Colonic mucosa (tissue), 4 donors: ENCODE data around the gene UCN2. TPM values are rescaled to one million over a fixed set of nuclear protein-coding genes. Genes with fewer than 3 reads are reported as not detected.

Experiments
- DNase-seq: peaks from one replicate; pipeline ENCODE4 v3.0.0-alpha.2; 2020
- H3K27ac ChIP-seq: fragments of 200-600 bp; one replicate; pipeline ENCODE4 v1.8.0; 2021
- H3K27me3 ChIP-seq: fragments of 200-600 bp; one replicate; pipeline ENCODE4 v1.8.0; 2021
- H3K36me3 ChIP-seq: fragments of 200-600 bp; one replicate; pipeline ENCODE4 v1.8.0; 2021
- H3K4me1 ChIP-seq: fragments of 200-600 bp; one replicate; pipeline ENCODE4 v1.8.0; 2021; ENCODE audit warnings: mild to moderate bottlenecking
- H3K4me3 ChIP-seq: fragments of 200-600 bp; one replicate; pipeline ENCODE4 v1.8.0; 2021
- H3K9ac ChIP-seq, 2 donors: one replicate each; pipeline ENCODE4 v1.7.0; 2013; ENCODE audit warnings: control low read depth in 2 of 2, low read depth in 2 of 2, low read length in 2 of 2
- H3K9me3 ChIP-seq: fragments of 200-600 bp; one replicate; pipeline ENCODE4 v1.8.0; 2021
- intact Hi-C: fragments of 100-400 bp; cut with DNase I; formaldehyde crosslinking; loops from one replicate; pipeline ENCODE4 v1.14.1; 2022
- total RNA-seq, 2 donors: library from RNA; stranded (reverse); fragmentation: NEBNext Ultra II Directional in 1 of 2; extraction: Animal tissue kit (Norgen Biotek cat#: 25700) in 1 of 2; gene quantifications; one replicate each; pipeline ENCODE4 v1.2.1, GENCODE V29; 2021
- TF ChIP-seq, protein P1 (sequence below): fragments of 200-600 bp; IDR thresholded peaks from one replicate; pipeline ENCODE4 v1.8.0; 2022; ENCODE audit warnings: antibody characterized with exemption, mild to moderate bottlenecking
- donor health status: healthy.
- donor health status: DM: no; HTN: no; CAD: no.
- donor health status: DM: no; HTN: no; CAD: no.

The UCN2 gene
- total RNA-seq, 2 donors from 2014 or later = not detected

GRCh38 chr3:48593337-48593736 is 29.8 kb upstream of the UCN2 start:
- H3K27ac ChIP-seq = no peak overlapping the region
- TF ChIP-seq, protein P1, sequence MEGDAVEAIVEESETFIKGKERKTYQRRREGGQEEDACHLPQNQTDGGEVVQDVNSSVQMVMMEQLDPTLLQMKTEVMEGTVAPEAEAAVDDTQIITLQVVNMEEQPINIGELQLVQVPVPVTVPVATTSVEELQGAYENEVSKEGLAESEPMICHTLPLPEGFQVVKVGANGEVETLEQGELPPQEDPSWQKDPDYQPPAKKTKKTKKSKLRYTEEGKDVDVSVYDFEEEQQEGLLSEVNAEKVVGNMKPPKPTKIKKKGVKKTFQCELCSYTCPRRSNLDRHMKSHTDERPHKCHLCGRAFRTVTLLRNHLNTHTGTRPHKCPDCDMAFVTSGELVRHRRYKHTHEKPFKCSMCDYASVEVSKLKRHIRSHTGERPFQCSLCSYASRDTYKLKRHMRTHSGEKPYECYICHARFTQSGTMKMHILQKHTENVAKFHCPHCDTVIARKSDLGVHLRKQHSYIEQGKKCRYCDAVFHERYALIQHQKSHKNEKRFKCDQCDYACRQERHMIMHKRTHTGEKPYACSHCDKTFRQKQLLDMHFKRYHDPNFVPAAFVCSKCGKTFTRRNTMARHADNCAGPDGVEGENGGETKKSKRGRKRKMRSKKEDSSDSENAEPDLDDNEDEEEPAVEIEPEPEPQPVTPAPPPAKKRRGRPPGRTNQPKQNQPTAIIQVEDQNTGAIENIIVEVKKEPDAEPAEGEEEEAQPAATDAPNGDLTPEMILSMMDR = no peak
- peaks cover 9% of the 10 kb centered on the region for H3K27me3 ChIP-seq
- no peaks in the 10 kb centered on the region for H3K36me3 ChIP-seq
- intact Hi-C loops = no loop called here
- H3K4me1 ChIP-seq = peaks cover 3% of the 10 kb centered on the region
- H3K4me3 ChIP-seq = no peak overlapping the region
- DNase-seq = no peak
- no peaks in the 10 kb centered on the region for H3K9me3 ChIP-seq
- H3K9ac ChIP-seq = no peak overlapping the region

DNA sequence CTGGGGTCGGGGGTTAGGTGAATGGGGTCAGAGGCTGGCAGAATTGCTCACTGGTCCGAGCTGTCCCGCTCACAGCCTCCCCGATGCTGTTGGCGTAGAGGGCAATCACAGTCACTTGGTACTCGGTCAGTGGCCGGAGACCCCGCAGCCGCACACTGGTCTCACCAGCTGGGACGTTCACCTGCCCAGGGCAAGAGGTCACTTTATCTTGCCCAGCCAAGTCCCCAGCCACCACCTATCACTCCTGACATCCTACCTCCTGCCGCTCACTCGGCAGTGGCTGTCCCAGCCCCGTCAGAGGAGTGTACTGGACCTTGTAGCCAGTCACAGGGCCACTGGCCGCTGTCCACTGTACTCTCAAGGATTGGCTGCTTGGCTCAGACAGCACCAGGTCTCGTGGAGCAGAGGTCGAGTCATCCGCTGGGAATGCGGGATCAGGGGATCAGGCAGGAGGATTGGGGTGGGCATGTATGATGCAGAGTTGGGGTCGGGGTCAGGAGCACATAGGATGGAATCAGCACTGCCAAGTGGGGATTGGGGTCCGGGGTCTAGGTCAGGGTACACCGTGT is 29.0 kb upstream of the UCN2 start:
- Histone ChIP-seq H3K27ac (no peak overlapping the region), H3K9me3 (no peaks in the 10 kb centered on the region), H3K4me3 (no peak overlapping the region), H3K36me3 (no peaks in the 10 kb centered on the region), H3K9ac (no peak overlapping the region), H3K4me1 (peaks cover 3% of the 10 kb centered on the region), H3K27me3 (peaks cover 9% of the 10 kb centered on the region)
- TF ChIP-seq, protein P1 = no peak
- DNase-seq = no peak
- intact Hi-C loops = no loop called here

DNA sequence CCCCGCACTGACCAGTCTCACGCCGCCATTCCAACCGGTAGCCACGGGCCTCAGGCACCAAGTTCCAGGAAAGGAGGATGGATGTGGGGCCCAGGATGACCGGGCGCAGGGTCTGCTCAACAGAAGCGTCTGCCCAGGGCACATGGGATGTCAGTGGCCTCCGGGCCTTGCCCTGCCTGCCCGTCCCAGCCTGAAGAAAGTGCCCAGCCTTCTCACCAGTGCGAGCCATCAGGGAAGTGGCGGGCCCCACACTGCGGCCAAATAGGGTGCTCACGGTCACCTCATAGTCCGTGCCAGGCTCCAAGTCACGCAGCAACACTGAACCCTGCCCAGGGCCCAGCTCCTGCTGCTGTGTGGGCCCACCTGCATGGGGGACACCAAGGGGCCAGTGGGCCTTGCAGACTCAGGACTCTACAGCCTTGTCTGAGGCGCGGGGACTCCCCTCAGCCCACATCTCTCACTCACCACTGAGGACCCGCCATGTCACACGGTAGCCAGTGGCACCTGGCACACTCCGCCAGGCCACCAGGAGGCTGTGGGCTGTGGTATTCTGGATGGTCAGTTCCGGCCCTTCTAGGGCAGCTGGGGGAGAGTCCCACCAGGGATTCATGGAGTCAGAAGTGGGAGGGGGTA is 28.4 kb upstream of the UCN2 start:
- H3K4me3 ChIP-seq = no peak overlapping the region
- no peak for DNase-seq
- H3K27ac ChIP-seq = no peak overlapping the region
- intact Hi-C loops = no loop called here
- H3K9ac ChIP-seq = no peak overlapping the region
- H3K9me3 ChIP-seq = no peaks in the 10 kb centered on the region
- H3K4me1 ChIP-seq = peaks cover 3% of the 10 kb centered on the region
- H3K27me3 ChIP-seq = peaks cover 9% of the 10 kb centered on the region
- TF ChIP-seq, protein P1 = no peak
- H3K36me3 ChIP-seq = no peaks in the 10 kb centered on the region

DNA sequence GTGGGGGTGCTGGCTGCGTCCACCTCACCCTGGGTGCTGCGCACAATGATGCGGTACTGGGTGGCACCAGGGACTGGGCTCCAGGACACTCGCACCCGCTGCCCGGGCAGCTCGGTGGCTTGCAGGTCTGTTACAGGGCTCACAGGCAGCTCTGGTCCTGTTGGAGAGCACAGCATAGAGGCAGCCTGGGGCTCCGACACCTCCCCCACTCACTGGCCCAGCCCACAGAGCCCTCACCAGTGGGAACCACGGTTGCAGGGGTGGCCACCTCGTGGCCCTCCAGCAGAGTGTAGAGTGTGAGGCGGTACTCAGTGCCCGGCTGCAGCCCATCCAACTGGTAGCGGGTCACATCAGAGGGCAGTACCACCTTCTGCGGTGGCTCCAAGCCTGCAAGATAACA is 27.9 kb upstream of the UCN2 start:
- Histone ChIP-seq H3K9me3 (no peaks in the 10 kb centered on the region), H3K36me3 (no peaks in the 10 kb centered on the region), H3K4me3 (no peak overlapping the region), H3K27me3 (peaks cover 9% of the 10 kb centered on the region), H3K27ac (no peak overlapping the region), H3K4me1 (peaks cover 3% of the 10 kb centered on the region), H3K9ac (no peak overlapping the region)
- no peak for DNase-seq
- intact Hi-C loops = no loop called here
- TF ChIP-seq, protein P1 = no peak

GRCh38 chr3:48588230-48588629 is 24.6 kb upstream of the UCN2 start:
- intact Hi-C loops = no loop called here
- Histone ChIP-seq H3K27me3 (no peaks in the 10 kb centered on the region), H3K27ac (no peak overlapping the region), H3K9ac (no peak overlapping the region), H3K4me1 (no peaks in the 10 kb centered on the region), H3K4me3 (no peak overlapping the region), H3K36me3 (no peaks in the 10 kb centered on the region), H3K9me3 (no peaks in the 10 kb centered on the region)
- no peak for DNase-seq
- TF ChIP-seq, protein P1 = no peak
